HCT116 (cell line): ENCODE data around the gene OR9Q1. TPM values are rescaled to one million over a fixed set of nuclear protein-coding genes. Genes with fewer than 3 reads are reported as not detected.

Source experiments
- ATAC-seq: fragments of 200-7000 bp; cut with Tn5 transposase; 2 replicates; pipeline ENCODE4 v1.9.1; 2020; ENCODE audit warnings: mild to moderate bottlenecking, moderate library complexity
- BruUV-seq: library from RNA; stranded (reverse); fragments of 400-500 nt; replicated peaks from 2 replicates; lab custom pipeline; 2021; lab: Mats Ljungman, UMichigan
- CTCF ChIA-PET: fragments of 300-600 bp; sonication (Branson Sonifier 250); formaldehyde crosslinking; loops from one replicate; lab custom pipeline; 2021; ENCODE audit warnings: antibody characterized with exemption; lab: Charles Lee
- POLR2A ChIA-PET: fragments of 300-600, 350-600 bp; sonication (Branson Sonifier 250); formaldehyde crosslinking; loops from one replicate; lab custom pipeline; 2021; ENCODE audit warnings: antibody characterized with exemption; lab: Charles Lee
- RAD21 ChIA-PET, 2 experiments: fragments of 300-600 bp; sonication (Branson Sonifier 250); formaldehyde crosslinking; loops; one replicate each; lab custom pipeline; 2023; ENCODE audit warnings: low total read pairs in 2 of 2; ENCODE audit not compliant: uncharacterized antibody in 2 of 2, unreplicated experiment in 2 of 2, low non-redundant PET in 1 of 2; lab: Charles Lee
- DNase-seq: peaks from one replicate; pipeline ENCODE4 v3.0.0-alpha.2; 2010; ENCODE audit warnings: low read depth, low spot score
- H2AFZ ChIP-seq: fragments of 200-600 bp; shearing (Covaris generic), sonication (generic); 2 replicates; pipeline ENCODE4 v1.6.1; 2017; ENCODE audit warnings: low read depth, mixed run types, mixed read lengths, antibody characterized with exemption, low read length; ENCODE audit not compliant: poor library complexity, severe bottlenecking
- H3K27ac ChIP-seq: 2 replicates; pipeline ENCODE4 v1.5.1; 2012; ENCODE audit warnings: low read depth, low read length
- H3K27me3 ChIP-seq: fragments of 200-600 bp; sonication (generic); 2 replicates; pipeline ENCODE4 v1.6.1; 2016; ENCODE audit warnings: mixed run types, low read length, mixed read lengths; ENCODE audit not compliant: insufficient read depth
- H3K36me3 ChIP-seq, 2 experiments: fragments of 200-500 bp in 1 of 2; fragments of 200-600 bp in 1 of 2; sonication (Bioruptor generic) in 1 of 2; sonication (generic) in 1 of 2; 2 replicates each; pipeline versions ENCODE4 v1.5.1 to v1.6.1; 2014 to 2016; ENCODE audit warnings: low read length in 2 of 2, inconsistent platforms in 1 of 2, mixed read lengths in 1 of 2, mixed run types in 1 of 2; ENCODE audit not compliant: insufficient read depth in 2 of 2, control insufficient read depth in 1 of 2
- H3K4me1 ChIP-seq, 2 experiments: fragments of 200-600 bp in 1 of 2; sonication (generic) in 1 of 2; 2 replicates each; pipeline versions ENCODE4 v1.5.1 to v1.6.1; 2012 to 2017; ENCODE audit warnings: low read length in 2 of 2, inconsistent platforms in 1 of 2, mild to moderate bottlenecking in 1 of 2, mixed read lengths in 1 of 2, mixed run types in 1 of 2, moderate library complexity in 1 of 2; ENCODE audit not compliant: insufficient read depth in 2 of 2, control insufficient read depth in 1 of 2
- H3K4me2 ChIP-seq: fragments of 200-600 bp; sonication (generic); 2 replicates; pipeline ENCODE4 v1.6.1; 2017; ENCODE audit warnings: mixed run types, low read length, mixed read lengths
- H3K4me3 ChIP-seq, 2 experiments: fragments of 200-600 bp in 1 of 2; sonication (generic) in 1 of 2; replicated peaks in 1 of 2; 2 replicates each; pipeline ENCODE4 v1.5.1; 2011 to 2016; ENCODE audit warnings: low read length in 2 of 2, control low read depth in 1 of 2, low read depth in 1 of 2, mild to moderate bottlenecking in 1 of 2, mixed read lengths in 1 of 2, mixed run types in 1 of 2
- H3K79me2 ChIP-seq: fragments of 200-600 bp; sonication (generic); 2 replicates; pipeline ENCODE4 v1.6.1; 2017; ENCODE audit warnings: mild to moderate bottlenecking, mixed run types, low read length, moderate library complexity, mixed read lengths; ENCODE audit not compliant: insufficient read depth
- H3K9ac ChIP-seq: fragments of 200-600 bp; sonication (generic); 2 replicates; pipeline ENCODE4 v1.6.1; 2016; ENCODE audit warnings: low read length, mixed read lengths
- H3K9me2 ChIP-seq: fragments of 200-600 bp; sonication (generic), shearing (Covaris generic); 2 replicates; pipeline ENCODE4 v1.6.1; 2017; ENCODE audit warnings: mixed run types, mild to moderate bottlenecking, moderate library complexity; ENCODE audit not compliant: insufficient read depth
- H3K9me3 ChIP-seq, 2 experiments: fragments of 200-500 bp in 1 of 2; fragments of 200-600 bp in 1 of 2; sonication (Bioruptor generic) in 1 of 2; sonication (generic) in 1 of 2; 2 replicates each; pipeline ENCODE4 v1.6.1; 2014 to 2017; ENCODE audit warnings: low read length in 2 of 2, mixed read lengths in 2 of 2, inconsistent platforms in 1 of 2, low read depth in 1 of 2, mild to moderate bottlenecking in 1 of 2, mixed run types in 1 of 2, moderate library complexity in 1 of 2; ENCODE audit not compliant: control insufficient read depth in 1 of 2, insufficient read depth in 1 of 2
- H4K20me1 ChIP-seq: fragments of 200-600 bp; sonication (generic), shearing (Covaris generic); 2 replicates; pipeline ENCODE4 v1.6.1; 2017; ENCODE audit warnings: mixed run types, mild to moderate bottlenecking, moderate library complexity; ENCODE audit not compliant: insufficient read depth
- CBX3 ChIP-seq: IDR thresholded peaks from 2 replicates; pipeline ENCODE4 v1.6.1; 2012; ENCODE audit warnings: low read depth
- CTCF ChIP-seq, 3 experiments: fragments of 200-600 bp in 1 of 3; sonication (generic) in 1 of 3; IDR thresholded peaks in 2 of 3; conservative IDR thresholded peaks in 1 of 3; 2 replicates each; pipeline ENCODE4 v1.5.1; 2012 to 2017; ENCODE audit warnings: low read depth in 2 of 3, low read length in 2 of 3, antibody characterized with exemption in 1 of 3, borderline replicate concordance in 1 of 3, control low read depth in 1 of 3, mild to moderate bottlenecking in 1 of 3, mixed read lengths in 1 of 3, mixed run types in 1 of 3, moderate library complexity in 1 of 3; ENCODE audit not compliant: insufficient read depth in 1 of 3
- EZH2 ChIP-seq: fragments of 200-600 bp; sonication (generic); IDR thresholded peaks from 2 replicates; pipeline ENCODE4 v1.6.1; 2017; ENCODE audit warnings: antibody characterized with exemption, mixed run types
- EZH2phosphoT487 ChIP-seq: fragments of 200-600 bp; IDR thresholded peaks from 2 replicates; pipeline ENCODE4 v1.6.1; 2018; ENCODE audit warnings: antibody characterized with exemption, borderline replicate concordance
- FOSL1 ChIP-seq: IDR thresholded peaks from 2 replicates; pipeline ENCODE4 v1.6.1; 2012; ENCODE audit warnings: low read depth
- MAX ChIP-seq: IDR thresholded peaks from 2 replicates; pipeline ENCODE4 v1.6.1; 2012
- SIN3A ChIP-seq: IDR thresholded peaks from 2 replicates; pipeline ENCODE4 v1.6.1; 2012; ENCODE audit warnings: low read depth
- TCF7L2 ChIP-seq: IDR thresholded peaks from 2 replicates; pipeline ENCODE4 v1.7.0; 2011; ENCODE audit warnings: borderline replicate concordance, inconsistent platforms; ENCODE audit not compliant: insufficient read depth, insufficient read length; ENCODE audit errors: extremely low read depth
- ZFX ChIP-seq: fragments of 450-650 bp; IDR thresholded peaks from 2 replicates; pipeline ENCODE4 v1.6.1; 2017
- ZNF274 ChIP-seq: fragments of 200-500 bp; sonication (Bioruptor generic); IDR thresholded peaks from 2 replicates; pipeline ENCODE4 v1.6.1; 2014; ENCODE audit warnings: mild to moderate bottlenecking, low read depth, low read length, inconsistent platforms
- intact Hi-C: fragments of 100-400 bp; cut with micrococcal nuclease; formaldehyde crosslinking; loops from 2 replicates; pipeline ENCODE4 v1.10.0; 2022
- total RNA-seq: library from RNA; stranded (reverse); gene quantifications from one replicate; pipeline ENCODE4 v1.2.1, GENCODE V29; 2021; ENCODE audit not compliant: unreplicated experiment
- TF ChIP-seq, protein P1 (sequence below): IDR thresholded peaks from 2 replicates; pipeline ENCODE4 v1.6.1; 2012; ENCODE audit warnings: low read depth

Gene OR9Q1
- total RNA-seq, 1 experiment from 2014 or later = not detected

DNA sequence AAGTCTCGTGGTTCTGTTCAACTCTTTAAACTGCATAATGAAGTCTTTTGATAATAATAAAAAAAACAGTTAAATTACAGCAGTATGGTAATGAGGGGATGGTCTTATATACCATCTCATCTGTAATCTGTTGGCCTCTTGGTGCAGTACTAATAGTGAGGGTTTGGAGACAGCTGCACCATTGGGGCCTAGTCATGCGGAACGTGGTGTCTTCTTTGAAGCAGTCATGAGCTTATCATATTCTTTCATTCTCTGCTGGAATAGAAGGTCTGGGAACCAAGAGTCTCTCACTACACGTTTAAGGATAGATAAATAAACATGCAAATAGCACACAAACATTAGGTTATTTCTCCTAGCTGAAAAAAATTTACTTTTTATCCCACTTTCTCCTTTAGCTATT is 40.9 kb upstream of the OR9Q1 start:
- no peak overlapping the region for H3K9ac ChIP-seq
- no peaks in the 10 kb centered on the region; the same call in 1 of the 2 replicates for H4K20me1 ChIP-seq
- no peaks in the 10 kb centered on the region for H3K4me1 ChIP-seq
- H3K79me2 ChIP-seq = no peaks in the 10 kb centered on the region
- H3K4me2 ChIP-seq = no peak overlapping the region
- TF ChIP-seq CBX3 (no peak), FOSL1 (no peak), TCF7L2 (no peak), SIN3A (no peak), EZH2 (no peak), CTCF (IDR thresholded peaks at IDR 0.05 in 2 of 3, conservative IDR thresholded peaks at IDR 0.05 in 1 of 3; ENCODE audit: borderline replicate concordance in 1 of 3, insufficient read depth in 1 of 3, low read depth in 2 of 3, low read length in 2 of 3) (no peak), EZH2phosphoT487 (no peak), MAX (no peak), ZFX (no peak), ZNF274 (no peak)
- TF ChIP-seq, protein P1, sequence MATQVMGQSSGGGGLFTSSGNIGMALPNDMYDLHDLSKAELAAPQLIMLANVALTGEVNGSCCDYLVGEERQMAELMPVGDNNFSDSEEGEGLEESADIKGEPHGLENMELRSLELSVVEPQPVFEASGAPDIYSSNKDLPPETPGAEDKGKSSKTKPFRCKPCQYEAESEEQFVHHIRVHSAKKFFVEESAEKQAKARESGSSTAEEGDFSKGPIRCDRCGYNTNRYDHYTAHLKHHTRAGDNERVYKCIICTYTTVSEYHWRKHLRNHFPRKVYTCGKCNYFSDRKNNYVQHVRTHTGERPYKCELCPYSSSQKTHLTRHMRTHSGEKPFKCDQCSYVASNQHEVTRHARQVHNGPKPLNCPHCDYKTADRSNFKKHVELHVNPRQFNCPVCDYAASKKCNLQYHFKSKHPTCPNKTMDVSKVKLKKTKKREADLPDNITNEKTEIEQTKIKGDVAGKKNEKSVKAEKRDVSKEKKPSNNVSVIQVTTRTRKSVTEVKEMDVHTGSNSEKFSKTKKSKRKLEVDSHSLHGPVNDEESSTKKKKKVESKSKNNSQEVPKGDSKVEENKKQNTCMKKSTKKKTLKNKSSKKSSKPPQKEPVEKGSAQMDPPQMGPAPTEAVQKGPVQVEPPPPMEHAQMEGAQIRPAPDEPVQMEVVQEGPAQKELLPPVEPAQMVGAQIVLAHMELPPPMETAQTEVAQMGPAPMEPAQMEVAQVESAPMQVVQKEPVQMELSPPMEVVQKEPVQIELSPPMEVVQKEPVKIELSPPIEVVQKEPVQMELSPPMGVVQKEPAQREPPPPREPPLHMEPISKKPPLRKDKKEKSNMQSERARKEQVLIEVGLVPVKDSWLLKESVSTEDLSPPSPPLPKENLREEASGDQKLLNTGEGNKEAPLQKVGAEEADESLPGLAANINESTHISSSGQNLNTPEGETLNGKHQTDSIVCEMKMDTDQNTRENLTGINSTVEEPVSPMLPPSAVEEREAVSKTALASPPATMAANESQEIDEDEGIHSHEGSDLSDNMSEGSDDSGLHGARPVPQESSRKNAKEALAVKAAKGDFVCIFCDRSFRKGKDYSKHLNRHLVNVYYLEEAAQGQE = no peak
- CTCF ChIA-PET = no interaction called here
- DNase-seq = no peak
- no peak for ATAC-seq
- BruUV-seq = no TSS peak
- H3K27ac ChIP-seq = no peak overlapping the region
- no peak overlapping the region for H2AFZ ChIP-seq
- H3K9me2 ChIP-seq = no peaks in the 10 kb centered on the region
- POLR2A ChIA-PET = no interaction called here
- no peaks in the 10 kb centered on the region for H3K36me3 ChIP-seq
- peaks cover 34% of the 10 kb centered on the region for H3K27me3 ChIP-seq
- intact Hi-C loops = no loop called here
- H3K9me3 ChIP-seq = no peaks in the 10 kb centered on the region
- no peak overlapping the region for H3K4me3 ChIP-seq
- RAD21 ChIA-PET = no interaction called here
